ENCODE data around the gene MUC5B. TPM values are rescaled to one million over a fixed set of nuclear protein-coding genes. Genes with fewer than 3 reads are reported as not detected.

Gene MUC5B
- total RNA-seq, 1 donor from 2014 or later = 0.25 TPM

DNA sequence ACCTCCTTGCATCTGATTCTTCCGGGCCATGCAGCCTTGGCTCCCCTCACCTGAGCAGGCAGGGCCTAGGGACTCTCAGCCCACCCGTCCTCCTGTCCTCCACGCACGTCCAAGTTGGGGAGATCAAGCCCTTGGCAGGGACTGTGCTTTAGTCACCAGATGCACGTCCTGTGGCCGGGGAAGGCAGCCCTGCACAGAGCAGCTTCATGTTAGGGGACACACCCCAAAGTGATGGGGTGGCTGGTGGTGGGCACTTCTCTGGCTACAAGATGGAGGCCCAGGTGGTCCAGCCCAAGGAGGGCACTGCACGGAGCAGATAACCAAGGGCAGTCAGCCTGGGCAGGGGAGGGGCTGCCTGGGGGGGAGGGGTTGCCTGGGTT, 1.2 kb downstream of the MUC5B start:
- H3K9me3 ChIP-seq = no peaks in the 10 kb centered on the region
- no peak for DNase-seq (ENCODE audit: extremely low spot score in 2 of 2)
- no peak overlapping the region for H3K27ac ChIP-seq
- TF ChIP-seq, protein P1, sequence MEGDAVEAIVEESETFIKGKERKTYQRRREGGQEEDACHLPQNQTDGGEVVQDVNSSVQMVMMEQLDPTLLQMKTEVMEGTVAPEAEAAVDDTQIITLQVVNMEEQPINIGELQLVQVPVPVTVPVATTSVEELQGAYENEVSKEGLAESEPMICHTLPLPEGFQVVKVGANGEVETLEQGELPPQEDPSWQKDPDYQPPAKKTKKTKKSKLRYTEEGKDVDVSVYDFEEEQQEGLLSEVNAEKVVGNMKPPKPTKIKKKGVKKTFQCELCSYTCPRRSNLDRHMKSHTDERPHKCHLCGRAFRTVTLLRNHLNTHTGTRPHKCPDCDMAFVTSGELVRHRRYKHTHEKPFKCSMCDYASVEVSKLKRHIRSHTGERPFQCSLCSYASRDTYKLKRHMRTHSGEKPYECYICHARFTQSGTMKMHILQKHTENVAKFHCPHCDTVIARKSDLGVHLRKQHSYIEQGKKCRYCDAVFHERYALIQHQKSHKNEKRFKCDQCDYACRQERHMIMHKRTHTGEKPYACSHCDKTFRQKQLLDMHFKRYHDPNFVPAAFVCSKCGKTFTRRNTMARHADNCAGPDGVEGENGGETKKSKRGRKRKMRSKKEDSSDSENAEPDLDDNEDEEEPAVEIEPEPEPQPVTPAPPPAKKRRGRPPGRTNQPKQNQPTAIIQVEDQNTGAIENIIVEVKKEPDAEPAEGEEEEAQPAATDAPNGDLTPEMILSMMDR (IDR thresholded peaks at IDR 0.05) = no peak
- no peak for TF ChIP-seq POLR2A (IDR thresholded peaks at IDR 0.05)
- intact Hi-C loops (cut with DNase I) = no loop called here
- no peaks in the 10 kb centered on the region for H3K27me3 ChIP-seq
- H3K4me3 ChIP-seq = no peak overlapping the region
- no peaks in the 10 kb centered on the region for H3K4me1 ChIP-seq
- no peaks in the 10 kb centered on the region for H3K36me3 ChIP-seq

DNA sequence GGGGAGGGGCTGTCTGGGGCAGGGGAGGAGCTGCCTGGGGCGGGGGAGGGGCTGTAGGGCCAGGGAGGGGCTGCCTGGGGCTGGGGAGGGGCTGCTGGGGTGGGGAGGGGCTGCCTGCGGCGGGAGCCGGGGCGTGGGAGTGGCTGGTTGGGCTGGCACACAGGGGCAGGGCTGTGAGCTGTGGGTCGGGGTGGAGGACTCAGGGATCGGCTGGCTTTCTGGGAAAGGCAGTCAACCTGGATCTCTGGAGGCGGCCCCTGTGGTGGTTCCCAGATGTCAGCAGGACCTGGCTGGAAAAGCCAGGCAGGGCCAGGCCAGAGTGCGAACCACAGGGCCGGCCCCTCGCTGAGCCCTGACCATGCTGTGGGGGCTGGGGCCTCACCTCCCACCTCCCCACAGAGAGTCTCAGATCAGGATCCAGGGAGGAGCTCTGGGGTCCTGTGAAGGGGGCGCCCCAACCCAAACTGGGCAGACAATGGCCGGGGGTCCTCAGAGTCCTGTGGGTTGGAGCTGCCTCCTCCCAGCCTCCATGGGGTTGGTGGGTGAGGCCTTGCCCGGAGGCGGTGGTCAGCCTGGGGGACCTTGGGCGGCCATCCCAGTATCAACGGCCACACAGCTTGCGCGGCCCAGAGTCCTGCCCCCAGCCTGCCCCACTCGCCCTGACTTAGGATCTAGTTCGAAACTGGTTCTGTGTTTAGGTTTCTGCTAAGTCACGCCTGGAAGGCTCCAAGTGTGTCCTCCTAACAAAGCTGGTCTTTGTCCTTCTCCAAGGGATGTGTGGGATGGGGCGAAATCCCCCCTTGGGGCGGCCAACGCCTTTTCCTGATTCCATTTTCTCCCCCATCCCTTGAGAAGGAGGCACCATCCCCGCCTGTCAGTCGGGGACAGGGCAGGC, 1.9 kb downstream of the MUC5B start:
- DNase-seq (ENCODE audit: extremely low spot score in 2 of 2) = no peak
- H3K27me3 ChIP-seq = no peaks in the 10 kb centered on the region

DNA sequence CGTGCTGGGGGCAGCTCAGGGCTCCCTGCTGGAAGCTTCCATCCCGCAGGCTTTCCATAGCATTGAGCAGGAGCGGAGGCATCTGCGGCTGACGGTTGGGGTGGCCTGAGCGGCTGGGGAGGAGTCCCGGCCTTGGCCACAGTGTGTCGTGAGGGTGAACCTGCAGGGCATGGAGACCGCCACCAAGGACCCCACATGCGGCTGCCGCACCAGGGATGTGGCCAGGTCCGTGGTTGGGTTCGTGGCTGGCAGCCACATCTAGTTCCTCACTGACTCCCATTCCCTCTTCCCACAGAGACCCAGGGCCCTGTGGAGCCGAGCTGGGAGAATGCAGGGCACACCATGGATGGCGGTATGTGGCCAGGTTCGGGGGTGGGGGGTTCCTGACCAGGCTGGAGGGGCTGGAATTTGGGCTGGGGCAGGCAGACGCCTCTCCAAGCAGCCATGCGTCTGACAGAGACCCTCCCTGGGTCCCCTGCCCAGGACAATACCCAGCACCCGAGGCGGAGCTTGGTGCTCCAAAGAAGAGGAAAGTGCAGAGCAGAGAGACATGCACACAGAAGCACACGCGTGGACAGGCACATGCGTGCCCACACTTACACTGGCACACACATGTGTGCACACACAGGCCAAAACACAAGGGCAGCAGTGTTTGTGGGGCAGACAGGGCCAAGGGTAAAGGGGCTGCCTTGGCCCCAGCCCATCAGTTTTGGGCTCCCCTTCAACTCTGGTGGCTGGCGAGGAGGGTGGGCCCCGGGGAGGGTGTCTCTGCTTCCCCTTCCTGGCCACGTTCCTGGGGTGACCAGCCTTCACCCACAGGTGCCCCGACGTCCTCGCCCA, 2.7 kb downstream of the MUC5B start:
- Histone ChIP-seq H3K27ac (no peak overlapping the region), H3K4me3 (no peak overlapping the region), H3K4me1 (no peaks in the 10 kb centered on the region), H3K27me3 (no peaks in the 10 kb centered on the region), H3K9me3 (no peaks in the 10 kb centered on the region), H3K36me3 (no peaks in the 10 kb centered on the region)
- no peak for DNase-seq (ENCODE audit: extremely low spot score in 2 of 2)
- TF ChIP-seq POLR2AphosphoS5 (IDR thresholded peaks at IDR 0.05; ENCODE audit: insufficient read depth in 1 of 2, low read depth in 1 of 2) = no peak
- no peak for TF ChIP-seq POLR2A (IDR thresholded peaks at IDR 0.05)
- TF ChIP-seq, protein P1 (IDR thresholded peaks at IDR 0.05) = no peak
- intact Hi-C loops (cut with DNase I) = no loop called here

More for the DNA sequence above, 1.9 kb downstream of the MUC5B start:
- intact Hi-C loops (cut with DNase I) = no loop called here
- Histone ChIP-seq H3K9me3 (no peaks in the 10 kb centered on the region), H3K27ac (no peak overlapping the region), H3K36me3 (no peaks in the 10 kb centered on the region), H3K4me3 (no peak overlapping the region), H3K4me1 (no peaks in the 10 kb centered on the region)
- TF ChIP-seq, protein P1 (IDR thresholded peaks at IDR 0.05) = no peak

DNA sequence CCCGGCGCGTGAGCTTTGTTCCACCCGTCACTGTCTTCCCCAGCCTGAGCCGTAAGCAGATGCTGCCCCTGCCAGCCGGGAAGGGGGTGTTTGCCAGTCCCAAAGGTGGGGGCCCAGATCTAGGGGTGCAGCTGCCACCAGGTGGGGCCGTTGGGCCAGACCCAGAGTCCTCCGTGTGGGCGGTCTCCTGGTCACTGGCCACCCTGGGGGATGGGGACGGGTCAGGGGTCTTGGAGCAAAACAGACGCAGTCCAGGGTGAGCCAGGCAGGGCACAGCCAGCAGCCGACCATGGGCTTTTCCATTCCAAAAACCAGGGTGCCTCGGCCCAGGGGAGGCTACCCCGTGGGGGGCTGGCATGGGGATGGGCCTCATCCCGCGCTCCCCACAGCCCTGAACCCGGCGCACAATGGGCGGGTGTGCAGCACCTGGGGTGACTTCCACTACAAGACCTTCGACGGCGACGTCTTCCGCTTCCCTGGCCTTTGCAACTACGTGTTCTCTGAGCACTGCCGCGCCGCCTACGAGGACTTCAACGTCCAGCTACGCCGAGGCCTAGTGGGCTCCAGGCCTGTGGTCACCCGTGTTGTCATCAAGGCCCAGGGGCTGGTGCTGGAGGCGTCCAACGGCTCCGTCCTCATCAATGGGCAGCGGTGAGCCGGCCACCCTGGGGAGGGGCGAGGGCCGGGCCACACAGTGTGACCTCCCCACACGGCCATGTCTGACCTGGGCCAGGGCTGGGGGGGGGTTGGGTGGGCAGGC, 3.5 kb downstream of the MUC5B start:
- H3K36me3 ChIP-seq = no peaks in the 10 kb centered on the region
- no peak for DNase-seq (ENCODE audit: extremely low spot score in 2 of 2)
- H3K4me1 ChIP-seq = no peaks in the 10 kb centered on the region
- no peaks in the 10 kb centered on the region for H3K9me3 ChIP-seq
- no peak overlapping the region for H3K4me3 ChIP-seq
- H3K27ac ChIP-seq = no peak overlapping the region
- no peaks in the 10 kb centered on the region for H3K27me3 ChIP-seq
- intact Hi-C loops (cut with DNase I) = no loop called here
- TF ChIP-seq POLR2AphosphoS5 (IDR thresholded peaks at IDR 0.05; ENCODE audit: insufficient read depth in 1 of 2, low read depth in 1 of 2) = no peak
- TF ChIP-seq, protein P1 (IDR thresholded peaks at IDR 0.05) = no peak
- no peak for TF ChIP-seq POLR2A (IDR thresholded peaks at IDR 0.05)

Measured in vagina (tissue), 2 donors.